Measurements from ENCODE around the gene CYP4V2. TPM values are rescaled to one million over a fixed set of nuclear protein-coding genes. Genes with fewer than 3 reads are reported as not detected.
A peak's percentile ranks its signal among the peaks of the same experiment; 100 is the strongest.

CYP4V2 gene
- total and polyA plus RNA-seq, 2 experiments from 2014 or later: 1.5 to 3.1 TPM

- Mint-ChIP-seq H3K27ac (no peak overlapping the region), H3K27me3 (ENCODE audit: insufficient read depth, low read depth, poor library complexity) (peaks cover 12% of the 10 kb centered on the region), H3K9me3 (no peaks in the 10 kb centered on the region), H3K4me3 (no peak overlapping the region), H3K4me1 (peaks cover 30% of the 10 kb centered on the region), H3K36me3 (ENCODE audit: low read depth) (peaks cover 9% of the 10 kb centered on the region; the same call in 1 of the 3 replicates)
- Histone ChIP-seq H2AFZ (no peak overlapping the region), H3K36me3 (ENCODE audit: insufficient read depth) (no peaks in the 10 kb centered on the region), H3K4me2 (no peak overlapping the region), H3F3A (replicated peaks; ENCODE audit: low read depth) (0 out of 2 replicates have a peak, but pooled peaks cover 3% of the 10 kb centered on the region), H3K27ac (ENCODE audit: low read depth) (no peak overlapping the region), H3K9me2 (ENCODE audit: insufficient read depth) (no peaks in the 10 kb centered on the region), H3K4me1 (ENCODE audit: insufficient read depth) (peaks cover 35% of the 10 kb centered on the region), H4K20me1 (replicated peaks; ENCODE audit: insufficient read depth) (no peaks in the 10 kb centered on the region), H3K4me3 (no peak overlapping the region), H3K79me2 (replicated peaks; ENCODE audit: insufficient read depth) (no peaks in the 10 kb centered on the region), H3K27me3 (ENCODE audit: insufficient read depth) (peaks cover 24% of the 10 kb centered on the region)
- DNase-seq (ENCODE audit: low spot score) (peak; percentile 80), ATAC-seq (peak; percentile 80)
- TF ChIP-seq EZH2phosphoT487 (IDR thresholded peaks at IDR 0.05; ENCODE audit: unreplicated experiment) (no peak), NANOG (IDR thresholded peaks at IDR 0.05; ENCODE audit: borderline replicate concordance) (no peak), CTCF (conservative IDR thresholded peaks at IDR 0.05; ENCODE audit: low read depth in 2 of 2) (peak; percentile 68 to 77)
These were observed 41.5 kb upstream of the CYP4V2 start for GRCh38 chr4:186149872-186150271.

- peaks cover 4% of the 10 kb centered on the region for H3K27me3 Mint-ChIP-seq (ENCODE audit: insufficient read depth, low read depth, poor library complexity)
- Histone ChIP-seq H3K4me1 (ENCODE audit: insufficient read depth) (peaks cover 27% of the 10 kb centered on the region), H3K27me3 (ENCODE audit: insufficient read depth) (peaks cover 15% of the 10 kb centered on the region), H4K20me1 (replicated peaks; ENCODE audit: insufficient read depth) (no peaks in the 10 kb centered on the region; the same call in 1 of the 2 replicates), H3K27ac (ENCODE audit: low read depth) (no peak overlapping the region), H2AFZ (no peak overlapping the region), H3K4me3 (no peak overlapping the region), H3K36me3 (ENCODE audit: insufficient read depth) (no peaks in the 10 kb centered on the region), H3F3A (replicated peaks; ENCODE audit: low read depth) (no peaks in the 10 kb centered on the region), H3K4me2 (no peak overlapping the region), H3K79me2 (replicated peaks; ENCODE audit: insufficient read depth) (no peaks in the 10 kb centered on the region), H3K9me2 (ENCODE audit: insufficient read depth) (no peaks in the 10 kb centered on the region)
- peaks cover 14% of the 10 kb centered on the region for H3K36me3 Mint-ChIP-seq (ENCODE audit: low read depth)
- peaks cover 25% of the 10 kb centered on the region for H3K4me1 Mint-ChIP-seq
- H3K4me3 Mint-ChIP-seq: no peak overlapping the region
- DNase-seq (ENCODE audit: low spot score): no peak
- no peak for ATAC-seq
- no peak overlapping the region for H3K27ac Mint-ChIP-seq
- H3K9me3 Mint-ChIP-seq: no peaks in the 10 kb centered on the region
- TF ChIP-seq EZH2phosphoT487 (IDR thresholded peaks at IDR 0.05; ENCODE audit: unreplicated experiment) (no peak), REST (IDR thresholded peaks at IDR 0.05; ENCODE audit: unreplicated experiment) (no peak), POLR2AphosphoS5 (IDR thresholded peaks at IDR 0.05; ENCODE audit: low read depth) (no peak), JUNB (IDR thresholded peaks at IDR 0.05; ENCODE audit: unreplicated experiment) (no peak), STAT1 (IDR thresholded peaks at IDR 0.05; ENCODE audit: unreplicated experiment) (no peak), ZNF114 (CRISPR knock-in tag; IDR thresholded peaks at IDR 0.05) (no peak), EZH2 (IDR thresholded peaks at IDR 0.05; ENCODE audit: low read depth, unreplicated experiment) (no peak), CREB1 (CRISPR knock-in tag; IDR thresholded peaks at IDR 0.05; ENCODE audit: low read depth) (no peak), ZNF331 (CRISPR knock-in tag; IDR thresholded peaks at IDR 0.05; ENCODE audit: low read depth) (no peak), CTCF (conservative IDR thresholded peaks at IDR 0.05; ENCODE audit: low read depth in 2 of 2) (no peak)
These were observed 40.4 kb upstream of the CYP4V2 start for GRCh38 chr4:186150926-186151325.
